ENCODE results near the gene KRTAP4-7.

DNA sequence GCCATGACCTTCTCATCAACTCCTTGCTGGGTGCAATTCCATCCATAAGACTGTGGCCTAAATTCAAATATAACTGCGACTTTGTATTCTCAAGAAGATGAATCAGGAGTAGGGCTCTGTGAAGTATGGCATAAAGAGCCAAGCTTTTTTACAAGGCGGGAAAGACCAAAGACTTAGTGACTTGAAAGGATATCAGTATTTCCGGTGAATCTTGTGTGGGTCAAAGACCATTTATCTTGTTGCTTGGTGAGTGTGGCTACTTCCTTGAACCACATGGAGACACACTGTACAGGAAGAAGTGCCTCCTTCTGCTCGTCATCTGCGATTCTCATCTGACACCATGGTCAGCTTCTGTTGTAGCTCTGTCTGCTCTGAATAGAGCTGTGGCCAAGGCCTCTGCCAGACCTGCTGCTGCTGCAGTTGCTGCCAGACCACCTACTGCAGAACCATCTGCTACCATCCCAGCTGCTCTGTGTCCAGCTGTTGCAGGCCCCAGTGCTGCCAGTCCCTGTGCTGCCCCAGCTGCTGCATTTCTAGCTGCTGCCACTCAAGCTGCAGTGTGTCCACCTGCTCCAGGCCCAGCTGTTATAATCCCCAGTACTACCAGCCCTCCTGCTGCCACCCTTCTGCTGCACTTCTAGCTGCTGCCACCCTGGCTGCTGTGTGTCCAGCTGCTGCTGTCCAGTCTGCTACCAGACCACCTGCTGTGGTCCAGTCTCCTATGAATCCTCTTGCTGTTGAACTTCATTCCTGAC is 12.2 kb upstream of the KRTAP4-7 start:
- TF ChIP-seq CTCF (IDR thresholded peaks at IDR 0.05): no peak
- TF ChIP-seq POLR2AphosphoS5 (IDR thresholded peaks at IDR 0.05; ENCODE audit: low read depth, low read length): no peak
- no peak for TF ChIP-seq REST (IDR thresholded peaks at IDR 0.05; ENCODE audit: insufficient read depth in 1 of 2, low read depth in 2 of 2, low read length in 1 of 2)
- no peak for TF ChIP-seq TCF7L2 (IDR thresholded peaks at IDR 0.05; ENCODE audit: low read depth, low read length)
- TF ChIP-seq SIN3A (IDR thresholded peaks at IDR 0.05; ENCODE audit: borderline replicate concordance, insufficient read depth, low read depth, low read length): no peak

Measured in Panc1 (cell line).